Endothelial cell of umbilical vein (primary cell): ENCODE results near the gene USP27X. TPM values are rescaled to one million over a fixed set of nuclear protein-coding genes. Genes with fewer than 3 reads are reported as not detected.

Experiments
- BruUV-seq: library from RNA; stranded (reverse); fragments of 400-500 nt; replicated peaks from 2 replicates; lab custom pipeline; 2021; lab: Mats Ljungman, UMichigan
- CTCF ChIA-PET: fragments of 300-600, 350-600 bp; sonication (Branson Sonifier 250); formaldehyde crosslinking; loops from one replicate; lab custom pipeline; 2021; ENCODE audit warnings: antibody characterized with exemption, inconsistent platforms; lab: Charles Lee
- POLR2A ChIA-PET: fragments of 300-600, 350-600 bp; sonication (Branson Sonifier 250); formaldehyde crosslinking; loops from one replicate; lab custom pipeline; 2021; ENCODE audit warnings: antibody characterized with exemption, inconsistent platforms; lab: Charles Lee
- DNase-seq: peaks from one replicate; pipeline ENCODE4 v3.0.0-alpha.2; 2011; ENCODE audit warnings: low read depth, low spot score
- FAIRE-seq: peaks from 2 replicates; lab custom pipeline; 2011; peaks lifted over from hg19 to GRCh38; lab: Jason Lieb, UNC
- H2AFZ ChIP-seq: 2 replicates; pipeline ENCODE4 v1.6.0; 2012; ENCODE audit warnings: low read depth, low read length, control low read depth, inconsistent platforms
- H3K27ac ChIP-seq: 2 replicates; pipeline ENCODE4 v1.5.1; 2011; ENCODE audit warnings: low read depth, mild to moderate bottlenecking, control low read depth, low read length, moderate library complexity; ENCODE audit not compliant: insufficient read depth
- H3K27me3 ChIP-seq, 2 experiments: 2 replicates each; pipeline versions ENCODE4 v1.6.0 to v1.6.1; 2011; ENCODE audit warnings: low read length in 2 of 2, mixed read lengths in 1 of 2; ENCODE audit not compliant: control insufficient read depth in 2 of 2, insufficient read depth in 2 of 2
- H3K36me3 ChIP-seq, 2 experiments: 2 replicates in 1 of 2; 3 replicates in 1 of 2; pipeline ENCODE4 v1.5.1; 2011; ENCODE audit warnings: low read length in 2 of 2, mild to moderate bottlenecking in 1 of 2, moderate library complexity in 1 of 2; ENCODE audit not compliant: control insufficient read depth in 2 of 2, insufficient read depth in 2 of 2; ENCODE audit errors: extremely low read depth in 1 of 2
- H3K4me1 ChIP-seq: 3 replicates; pipeline ENCODE4 v1.5.1; 2011; ENCODE audit warnings: mild to moderate bottlenecking, low read length; ENCODE audit not compliant: control insufficient read depth, insufficient read depth; ENCODE audit errors: extremely low read depth
- H3K4me2 ChIP-seq: 2 replicates; pipeline ENCODE4 v1.6.1; 2011; ENCODE audit warnings: low read length, control low read depth, mixed read lengths; ENCODE audit not compliant: insufficient read depth
- H3K4me3 ChIP-seq, 3 experiments: fragments of 200-600 bp in 1 of 3; sonication (generic), shearing (Covaris generic) in 1 of 3; replicated peaks in 1 of 3; 2 replicates each; pipeline ENCODE4 v1.5.1; 2011 to 2016; ENCODE audit warnings: control low read depth in 3 of 3, low read length in 3 of 3, mild to moderate bottlenecking in 2 of 3, inconsistent platforms in 1 of 3, low read depth in 1 of 3, moderate library complexity in 1 of 3; ENCODE audit not compliant: insufficient read depth in 1 of 3
- H3K79me2 ChIP-seq: 2 replicates; pipeline ENCODE4 v1.6.0; 2012; ENCODE audit warnings: low read length, inconsistent platforms; ENCODE audit not compliant: control insufficient read depth, insufficient read depth
- H3K9ac ChIP-seq: replicated peaks from 2 replicates; pipeline ENCODE3; 2011; ENCODE audit warnings: low read length, control low read depth; ENCODE audit not compliant: insufficient read depth; ENCODE audit errors: extremely low read depth
- H3K9me1 ChIP-seq: replicated peaks from 3 replicates; pipeline ENCODE4 v1.6.0; 2011; ENCODE audit warnings: mild to moderate bottlenecking, low read length; ENCODE audit not compliant: control insufficient read depth, insufficient read depth; ENCODE audit errors: extremely low read depth
- H3K9me3 ChIP-seq: replicated peaks from 2 replicates; pipeline ENCODE4 v1.5.1; 2012; ENCODE audit warnings: low read length, inconsistent platforms; ENCODE audit not compliant: control insufficient read depth, insufficient read depth
- H4K20me1 ChIP-seq: replicated peaks from 2 replicates; pipeline ENCODE3; 2011; ENCODE audit warnings: mild to moderate bottlenecking, low read length; ENCODE audit not compliant: control insufficient read depth, insufficient read depth; ENCODE audit errors: extremely low read depth
- EZH2 ChIP-seq: IDR thresholded peaks from 2 replicates; pipeline ENCODE4 v1.6.1; 2012; ENCODE audit warnings: borderline replicate concordance, low read depth, mild to moderate bottlenecking, moderate library complexity, low read length, inconsistent platforms; ENCODE audit not compliant: severe bottlenecking
- FOS ChIP-seq: IDR thresholded peaks from 2 replicates; pipeline ENCODE4 v1.6.1; 2011; ENCODE audit warnings: mild to moderate bottlenecking, low read length, moderate library complexity, borderline replicate concordance; ENCODE audit not compliant: insufficient read depth
- GATA2 ChIP-seq: IDR thresholded peaks from 2 replicates; pipeline ENCODE4 v1.7.0; 2011; ENCODE audit warnings: low read depth, mild to moderate bottlenecking, moderate library complexity, mixed read lengths, low read length; ENCODE audit not compliant: insufficient read length, insufficient read depth
- JUN ChIP-seq: IDR thresholded peaks from 2 replicates; pipeline ENCODE4 v1.6.1; 2011; ENCODE audit warnings: borderline replicate concordance, low read depth; ENCODE audit not compliant: insufficient read length, insufficient read depth
- MYC ChIP-seq: IDR thresholded peaks from one replicate; pipeline ENCODE4 v1.6.1; 2011; ENCODE audit warnings: mild to moderate bottlenecking, low read depth, low read length
- POLR2A ChIP-seq: IDR thresholded peaks from 2 replicates; pipeline ENCODE4 v1.6.1; 2012; ENCODE audit warnings: low read depth, mild to moderate bottlenecking, control low read depth, low read length
- POLR2AphosphoS5 ChIP-seq: IDR thresholded peaks from 2 replicates; pipeline ENCODE4 v1.6.1; 2012; ENCODE audit warnings: low read depth, mild to moderate bottlenecking, control low read depth, low read length, moderate library complexity; ENCODE audit not compliant: insufficient read depth
- dilution Hi-C: fragments of 300-500 bp; cut with MboI; formaldehyde crosslinking; loops from one replicate; pipeline ENCODE4 v1.15.0; 2019; ENCODE audit warnings: low sequenced_read_pairs; ENCODE audit not compliant: extremely low pct_ligation_motif_present
- intact Hi-C: fragments of 100-400 bp; cut with micrococcal nuclease; formaldehyde crosslinking; loops from one replicate; pipeline ENCODE4 v1.10.0; 2022
- polyA plus RNA-seq, 4 experiments: library from polyadenylated mRNA; depleted of rRNA in 3 of 4; stranded (reverse) in 3 of 4; unstranded in 1 of 4; fragments of >200 nt; gene quantifications; 2 replicates each; pipeline versions ENCODE4 v1.2.1 to v1.2.3, GENCODE V29; 2011 to 2012; ENCODE audit warnings: missing spikeins in 1 of 4
- total RNA-seq: library from RNA; stranded (reverse); gene quantifications from 2 replicates; pipeline ENCODE4 v1.2.3, GENCODE V29; 2021
- TF ChIP-seq, protein P1 (sequence below), 2 donors: IDR thresholded peaks; 1 replicate in 1 of 2; 2 replicates in 1 of 2; pipeline ENCODE4 v1.5.1; 2011; ENCODE audit warnings: low read length in 2 of 2, mild to moderate bottlenecking in 2 of 2, moderate library complexity in 2 of 2, control low read depth in 1 of 2, inconsistent platforms in 1 of 2, low read depth in 1 of 2; ENCODE audit not compliant: insufficient read depth in 1 of 2; ENCODE audit errors: extremely low read depth in 1 of 2
- TF ChIP-seq, protein P2 (sequence below): IDR thresholded peaks from 2 replicates; pipeline ENCODE4 v1.6.1; 2011; ENCODE audit not compliant: insufficient read depth, insufficient read length

USP27X gene
- total and polyA plus RNA-seq, 2 donors (not counting 3 experiments of a cell fraction or from before 2014, with no cell fraction given) = 2.2 to 2.3 TPM

DNA sequence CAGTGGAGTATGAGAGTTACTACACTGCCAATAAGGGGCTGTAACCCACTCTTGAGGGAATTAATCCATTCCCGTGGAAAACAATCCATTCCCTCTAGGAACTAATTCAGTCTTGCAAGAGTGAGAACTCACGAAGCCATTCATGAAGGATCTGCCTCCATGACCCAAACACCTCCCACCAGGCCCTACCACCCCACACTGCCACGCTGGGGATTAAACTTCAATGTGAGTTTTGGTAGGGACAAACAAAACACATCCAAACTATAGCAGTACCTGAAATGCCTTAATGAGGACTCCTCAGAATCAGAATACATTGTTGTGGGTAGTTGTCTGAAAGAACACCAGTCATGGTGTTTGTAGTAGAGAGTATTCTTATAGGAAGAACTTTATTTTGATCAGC lies 31.0 kb upstream of the USP27X start:
- H3K36me3 ChIP-seq = no peaks in the 10 kb centered on the region
- H2AFZ ChIP-seq = no peak overlapping the region
- no TSS peak for BruUV-seq
- intact Hi-C loops (no loop called here), dilution Hi-C loops (no loop called here)
- no peak overlapping the region for H3K4me2 ChIP-seq
- H4K20me1 ChIP-seq = no peaks in the 10 kb centered on the region
- ChIA-PET CTCF (no interaction called here), POLR2A (no interaction called here)
- TF ChIP-seq GATA2 (no peak), FOS (no peak), POLR2AphosphoS5 (no peak), MYC (no peak), POLR2A (no peak), EZH2 (no peak), JUN (no peak)
- TF ChIP-seq, protein P1, sequence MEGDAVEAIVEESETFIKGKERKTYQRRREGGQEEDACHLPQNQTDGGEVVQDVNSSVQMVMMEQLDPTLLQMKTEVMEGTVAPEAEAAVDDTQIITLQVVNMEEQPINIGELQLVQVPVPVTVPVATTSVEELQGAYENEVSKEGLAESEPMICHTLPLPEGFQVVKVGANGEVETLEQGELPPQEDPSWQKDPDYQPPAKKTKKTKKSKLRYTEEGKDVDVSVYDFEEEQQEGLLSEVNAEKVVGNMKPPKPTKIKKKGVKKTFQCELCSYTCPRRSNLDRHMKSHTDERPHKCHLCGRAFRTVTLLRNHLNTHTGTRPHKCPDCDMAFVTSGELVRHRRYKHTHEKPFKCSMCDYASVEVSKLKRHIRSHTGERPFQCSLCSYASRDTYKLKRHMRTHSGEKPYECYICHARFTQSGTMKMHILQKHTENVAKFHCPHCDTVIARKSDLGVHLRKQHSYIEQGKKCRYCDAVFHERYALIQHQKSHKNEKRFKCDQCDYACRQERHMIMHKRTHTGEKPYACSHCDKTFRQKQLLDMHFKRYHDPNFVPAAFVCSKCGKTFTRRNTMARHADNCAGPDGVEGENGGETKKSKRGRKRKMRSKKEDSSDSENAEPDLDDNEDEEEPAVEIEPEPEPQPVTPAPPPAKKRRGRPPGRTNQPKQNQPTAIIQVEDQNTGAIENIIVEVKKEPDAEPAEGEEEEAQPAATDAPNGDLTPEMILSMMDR (IDR thresholded peaks at IDR 0.05; ENCODE audit: extremely low read depth in 1 of 2, insufficient read depth in 1 of 2, low read depth in 1 of 2, low read length in 2 of 2) = no peak
- TF ChIP-seq, protein P2, sequence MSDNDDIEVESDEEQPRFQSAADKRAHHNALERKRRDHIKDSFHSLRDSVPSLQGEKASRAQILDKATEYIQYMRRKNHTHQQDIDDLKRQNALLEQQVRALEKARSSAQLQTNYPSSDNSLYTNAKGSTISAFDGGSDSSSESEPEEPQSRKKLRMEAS = no peak
- no peak overlapping the region for H3K27ac ChIP-seq
- H3K9me3 ChIP-seq = no peaks in the 10 kb centered on the region
- FAIRE-seq (no peak), DNase-seq (no peak)
- no peak overlapping the region for H3K4me3 ChIP-seq
- H3K9ac ChIP-seq = no peak overlapping the region
- H3K9me1 ChIP-seq = no peaks in the 10 kb centered on the region
- H3K79me2 ChIP-seq = no peaks in the 10 kb centered on the region
- H3K27me3 ChIP-seq = no peaks in the 10 kb centered on the region
- no peaks in the 10 kb centered on the region for H3K4me1 ChIP-seq
